PC-3 (cell line): ENCODE data around the gene PRAMEF12.

ENCODE experiments used
- EZH2 ChIP-seq: fragments of 300-600 bp; sonication (generic); IDR thresholded peaks from one replicate; pipeline ENCODE4 v1.6.1; 2017; ENCODE audit warnings: antibody characterized with exemption, mild to moderate bottlenecking, low read length; ENCODE audit not compliant: unreplicated experiment
- EZH2phosphoT487 ChIP-seq: fragments of 300-600 bp; sonication (generic); IDR thresholded peaks from 2 replicates; pipeline ENCODE4 v1.6.1; 2018; ENCODE audit warnings: mild to moderate bottlenecking, antibody characterized with exemption, low read length, borderline replicate concordance
- TF ChIP-seq, protein P1 (sequence below): fragments of 300-600 bp; sonication (generic); conservative IDR thresholded peaks from 2 replicates; pipeline ENCODE4 v1.5.1; 2017; ENCODE audit warnings: antibody characterized with exemption, low read depth, mild to moderate bottlenecking, low read length

DNA sequence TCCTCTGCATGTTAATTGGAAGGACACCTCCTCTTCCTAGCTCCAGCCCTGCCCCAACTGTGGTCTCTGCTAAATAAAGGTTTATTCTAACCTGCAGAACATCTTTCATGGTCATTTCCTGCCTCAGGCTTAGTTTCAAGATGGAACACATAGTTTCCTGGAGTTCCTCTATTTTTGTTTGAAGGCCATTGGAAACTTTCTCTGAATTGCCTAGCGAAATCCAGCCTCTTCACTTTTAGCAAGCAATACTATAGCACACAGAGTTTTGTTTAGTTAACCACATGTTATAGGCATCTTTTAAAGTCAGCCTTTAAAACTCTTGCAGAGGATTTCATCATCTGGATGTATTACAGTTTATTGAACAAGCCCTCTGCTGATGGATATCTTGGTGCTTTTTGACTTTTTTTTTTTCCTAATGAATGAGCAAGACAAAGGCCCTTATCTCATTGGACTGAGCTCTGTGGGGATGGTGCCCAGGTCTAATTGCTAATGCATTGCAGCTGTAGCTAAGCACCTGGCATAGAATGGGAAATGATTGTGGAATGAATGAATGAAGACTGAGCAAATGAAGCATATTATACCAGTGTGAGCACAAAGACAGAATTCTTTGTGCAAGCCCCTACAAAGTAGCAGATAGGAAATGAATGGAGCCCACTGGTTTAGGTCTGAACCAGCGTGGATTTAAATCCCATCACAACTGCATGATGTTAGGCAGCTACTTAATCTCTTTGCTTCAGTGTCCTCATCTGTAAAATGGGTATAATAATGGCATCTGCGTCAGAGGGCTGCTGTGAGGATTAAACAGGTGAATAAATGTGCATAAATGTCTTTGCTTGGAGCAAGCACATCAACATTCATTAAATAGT lies 28.2 kb upstream of the PRAMEF12 start:
- TF ChIP-seq, protein P1, sequence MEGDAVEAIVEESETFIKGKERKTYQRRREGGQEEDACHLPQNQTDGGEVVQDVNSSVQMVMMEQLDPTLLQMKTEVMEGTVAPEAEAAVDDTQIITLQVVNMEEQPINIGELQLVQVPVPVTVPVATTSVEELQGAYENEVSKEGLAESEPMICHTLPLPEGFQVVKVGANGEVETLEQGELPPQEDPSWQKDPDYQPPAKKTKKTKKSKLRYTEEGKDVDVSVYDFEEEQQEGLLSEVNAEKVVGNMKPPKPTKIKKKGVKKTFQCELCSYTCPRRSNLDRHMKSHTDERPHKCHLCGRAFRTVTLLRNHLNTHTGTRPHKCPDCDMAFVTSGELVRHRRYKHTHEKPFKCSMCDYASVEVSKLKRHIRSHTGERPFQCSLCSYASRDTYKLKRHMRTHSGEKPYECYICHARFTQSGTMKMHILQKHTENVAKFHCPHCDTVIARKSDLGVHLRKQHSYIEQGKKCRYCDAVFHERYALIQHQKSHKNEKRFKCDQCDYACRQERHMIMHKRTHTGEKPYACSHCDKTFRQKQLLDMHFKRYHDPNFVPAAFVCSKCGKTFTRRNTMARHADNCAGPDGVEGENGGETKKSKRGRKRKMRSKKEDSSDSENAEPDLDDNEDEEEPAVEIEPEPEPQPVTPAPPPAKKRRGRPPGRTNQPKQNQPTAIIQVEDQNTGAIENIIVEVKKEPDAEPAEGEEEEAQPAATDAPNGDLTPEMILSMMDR, result no peak
- TF ChIP-seq EZH2 (no peak), EZH2phosphoT487 (no peak)
